Gastroesophageal sphincter (tissue), 4 donors: ENCODE results near the gene UBXN6. TPM values are rescaled to one million over a fixed set of nuclear protein-coding genes. Genes with fewer than 3 reads are reported as not detected.

Experiments
- ATAC-seq: fragments of 150-250 bp; one replicate; pipeline ENCODE4 v1.9.1; 2016; ENCODE audit warnings: mild to moderate bottlenecking, moderate library complexity
- H3K27ac ChIP-seq, 4 donors: fragments of 200-600 bp; sonication (generic) in 3 of 4; 1 replicate in 3 of 4; 2 replicates in 1 of 4; pipeline ENCODE4 v1.5.1; 2016 to 2019
- H3K27me3 ChIP-seq: fragments of 200-600 bp; sonication (generic); one replicate; pipeline ENCODE4 v1.5.1; 2019
- H3K36me3 ChIP-seq, 2 donors: fragments of 200-600 bp; sonication (generic); one replicate each; pipeline ENCODE4 v1.5.1; 2019; ENCODE audit warnings: control low read depth in 1 of 2
- H3K4me1 ChIP-seq, 3 donors: fragments of 200-600 bp; sonication (generic); 1 replicate in 2 of 3; 2 replicates in 1 of 3; pipeline ENCODE4 v1.5.1; 2016 to 2019; ENCODE audit warnings: control low read depth in 2 of 3
- H3K4me3 ChIP-seq, 2 donors: fragments of 200-600 bp; sonication (generic); one replicate each; pipeline ENCODE4 v1.5.1; 2019; ENCODE audit warnings: mild to moderate bottlenecking in 1 of 2, moderate library complexity in 1 of 2
- H3K9me3 ChIP-seq, 3 donors: fragments of 200-600 bp; sonication (generic); one replicate each; pipeline ENCODE4 v1.5.1; 2017 to 2019; ENCODE audit warnings: control low read depth in 2 of 3
- CTCF ChIP-seq, 4 experiments: fragments of 200-600 bp in 2 of 4; fragments of 450-650 bp in 2 of 4; sonication (generic) in 1 of 4; IDR thresholded peaks; one replicate each; pipeline ENCODE4 v1.5.1; 2017 to 2019; ENCODE audit warnings: antibody characterized with exemption in 4 of 4, mild to moderate bottlenecking in 2 of 4, moderate library complexity in 2 of 4
- EP300 ChIP-seq: sonication (generic); formaldehyde crosslinking; IDR thresholded peaks from one replicate; pipeline ENCODE4 v1.6.1; 2017; ENCODE audit warnings: antibody characterized with exemption, mild to moderate bottlenecking
- POLR2A ChIP-seq, 2 donors: fragments of 450-650 bp; IDR thresholded peaks; one replicate each; pipeline ENCODE4 v1.6.1; 2017; ENCODE audit warnings: antibody characterized with exemption in 2 of 2, mild to moderate bottlenecking in 2 of 2, moderate library complexity in 1 of 2
- POLR2AphosphoS5 ChIP-seq: sonication (generic); formaldehyde crosslinking; IDR thresholded peaks from one replicate; pipeline ENCODE4 v1.6.1; 2017; ENCODE audit warnings: antibody characterized with exemption
- WGBS, 2 donors: methylation state at CpG; one replicate each; pipeline ENCODE4 v1.1.5; 2018; ENCODE audit warnings: low coverage in 1 of 2; 5-methylcytosine and 5-hydroxymethylcytosine counted together
- total RNA-seq, 4 donors: library from RNA; depleted of rRNA; stranded (reverse); fragments of >200 nt; gene quantifications; one replicate each; pipeline ENCODE4 v1.1.0, GENCODE V29; 2016

UBXN6 gene
- total RNA-seq, 4 donors from 2014 or later = 62.6 to 130 (median 80.6) TPM

GRCh38 chr19:4425537-4425936, 32.1 kb downstream of the UBXN6 start:
- TF ChIP-seq POLR2AphosphoS5 = no peak
- no peak for TF ChIP-seq CTCF (IDR thresholded peaks at IDR 0.05)
- no peak for TF ChIP-seq EP300
- no peak for TF ChIP-seq POLR2A (IDR thresholded peaks at IDR 0.05)
- WGBS, 2 donors = 91 to 97% methylated on average over 3 to 4 of the region's 6 CpGs

GRCh38 chr19:4423416-4424126, 34.0 kb downstream of the UBXN6 start:
- H3K36me3 ChIP-seq = peaks cover 0 to 25% of the 10 kb centered on the region in 2 donors
- WGBS, 2 donors = 86 to 100% methylated on average over 2 to 16 of the region's 16 CpGs
- ATAC-seq = no peak
- no peak overlapping the region for H3K27ac ChIP-seq
- TF ChIP-seq EP300 (no peak), POLR2AphosphoS5 (no peak), CTCF (IDR thresholded peaks at IDR 0.05) (no peak), POLR2A (IDR thresholded peaks at IDR 0.05) (no peak)
- H3K4me3 ChIP-seq = no peak overlapping the region
- no peaks in the 10 kb centered on the region for H3K9me3 ChIP-seq
- H3K4me1 ChIP-seq = no peaks in the 10 kb centered on the region
- H3K27me3 ChIP-seq = no peaks in the 10 kb centered on the region

More at GRCh38 chr19:4425537-4425936, 32.1 kb downstream of the UBXN6 start:
- no peak for ATAC-seq
- H3K4me1 ChIP-seq = no peaks in the 10 kb centered on the region
- H3K9me3 ChIP-seq = no peaks in the 10 kb centered on the region
- H3K27me3 ChIP-seq = no peaks in the 10 kb centered on the region
- H3K4me3 ChIP-seq = no peak overlapping the region
- no peak overlapping the region for H3K27ac ChIP-seq
- peaks cover 0 to 42% of the 10 kb centered on the region in 2 donors for H3K36me3 ChIP-seq

DNA sequence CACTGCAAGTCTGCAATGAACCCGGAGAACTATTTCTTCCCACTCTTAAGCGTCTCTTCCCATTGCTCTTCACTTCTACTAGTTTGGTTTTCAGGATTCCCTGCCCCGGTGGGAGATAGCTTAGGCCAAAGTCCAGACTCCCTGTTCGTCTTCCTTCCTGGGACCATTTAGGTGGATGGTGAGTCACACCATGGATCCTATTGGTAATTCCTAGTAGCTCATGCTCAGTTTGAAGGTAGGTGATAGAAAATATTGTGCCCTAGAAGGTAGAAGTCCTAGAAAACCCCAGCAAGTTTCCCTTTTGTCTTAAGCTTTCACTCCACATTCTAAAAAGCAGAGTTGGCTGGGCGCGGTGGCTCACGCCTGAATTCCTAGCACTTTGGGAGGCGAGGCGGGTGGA, 41.3 kb downstream of the UBXN6 start:
- no peak for ATAC-seq
- Histone ChIP-seq H3K27ac (no peak overlapping the region), H3K36me3 (peaks cover 0 to 16% of the 10 kb centered on the region in 2 donors), H3K9me3 (no peaks in the 10 kb centered on the region), H3K4me3 (no peak overlapping the region), H3K4me1 (peaks cover 0 to 19% (median 4%) of the 10 kb centered on the region in 3 donors), H3K27me3 (no peaks in the 10 kb centered on the region)
- TF ChIP-seq POLR2AphosphoS5 = no peak
- no peak for TF ChIP-seq POLR2A (IDR thresholded peaks at IDR 0.05)
- no peak for TF ChIP-seq CTCF (IDR thresholded peaks at IDR 0.05)
- TF ChIP-seq EP300 = no peak
- 67 to 93% methylated on average over 3 to 5 of the region's 9 CpGs for WGBS, 2 donors

DNA sequence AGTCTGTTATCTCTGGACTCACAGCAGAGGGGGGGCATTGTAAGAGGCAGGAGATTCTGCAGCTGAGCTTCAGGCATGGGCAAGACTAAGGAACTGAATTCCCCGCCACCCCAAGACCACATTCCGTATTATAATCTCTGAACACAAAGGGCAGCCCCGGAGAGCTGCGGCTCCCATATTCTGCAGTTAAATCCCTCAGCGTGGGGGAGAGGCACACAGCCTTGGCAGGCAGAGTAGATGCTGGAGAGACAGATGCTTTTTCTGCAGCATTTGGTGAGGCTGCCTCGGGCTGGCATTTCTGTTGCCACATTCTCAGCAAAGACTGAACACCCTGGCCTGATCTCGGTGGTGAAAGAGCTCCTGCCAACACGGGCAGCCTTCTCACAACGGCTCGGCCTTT, 42.2 kb downstream of the UBXN6 start:
- Histone ChIP-seq H3K4me3 (no peak overlapping the region), H3K27ac (peak overlapping the region in 1 of 4 donors; percentile 16), H3K27me3 (no peaks in the 10 kb centered on the region), H3K4me1 (peaks cover 0 to 19% (median 4%) of the 10 kb centered on the region in 3 donors), H3K36me3 (peaks cover 0 to 20% of the 10 kb centered on the region in 2 donors), H3K9me3 (no peaks in the 10 kb centered on the region)
- WGBS, 2 donors = 57 to 83% methylated on average over 1 to 4 of the region's 10 CpGs
- TF ChIP-seq POLR2A (IDR thresholded peaks at IDR 0.05) (no peak), EP300 (no peak), CTCF (IDR thresholded peaks at IDR 0.05) (no peak), POLR2AphosphoS5 (no peak)
- no peak for ATAC-seq

DNA sequence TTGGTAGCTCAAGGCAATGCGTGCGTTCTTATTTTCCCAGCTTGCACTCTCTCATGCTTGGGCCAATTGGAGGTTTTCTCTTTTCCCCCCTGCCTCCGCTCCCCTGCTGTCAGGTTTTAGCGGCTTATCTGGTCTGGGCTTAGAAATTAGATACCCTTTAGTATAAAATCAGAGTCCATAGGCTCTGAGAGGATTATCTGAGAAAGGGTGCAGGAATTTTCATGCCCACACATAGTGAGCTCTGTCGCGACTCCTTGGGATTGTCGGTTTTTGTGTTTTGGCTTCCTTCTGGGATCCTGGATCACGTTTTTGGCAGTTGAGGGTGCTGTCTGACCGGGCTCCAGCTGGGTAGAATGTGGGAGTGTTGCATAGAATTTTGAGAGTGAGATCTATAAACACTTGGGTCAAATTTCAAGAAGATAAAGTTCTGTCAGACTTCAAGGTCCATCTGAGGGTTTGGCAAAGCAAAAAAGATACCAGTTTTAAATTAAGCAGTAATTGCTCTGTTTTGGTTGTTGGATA, 42.7 kb downstream of the UBXN6 start:
- Histone ChIP-seq H3K9me3 (no peaks in the 10 kb centered on the region), H3K36me3 (peaks cover 0 to 24% of the 10 kb centered on the region in 2 donors), H3K27ac (peak overlapping the region in 2 of 4 donors; percentile 16 to 35), H3K4me1 (peaks cover 0 to 19% (median 4%) of the 10 kb centered on the region in 3 donors), H3K27me3 (no peaks in the 10 kb centered on the region), H3K4me3 (no peak overlapping the region)
- no peak for ATAC-seq
- 23 to 34% methylated on average over 4 to 9 of the region's 9 CpGs for WGBS, 2 donors
- no peak for TF ChIP-seq EP300
